ENCODE data around the gene NHLRC3.

Gene NHLRC3

GRCh38 chr13:39040206-39040605 is 1.9 kb downstream of the NHLRC3 start:
- H3K4me1 ChIP-seq (ENCODE audit: low read length) = peaks cover 31% of the 10 kb centered on the region
- no peak for TF ChIP-seq CTCF (IDR thresholded peaks at IDR 0.05; ENCODE audit: low read depth, low read length)
- TF ChIP-seq EZH2phosphoT487 (IDR thresholded peaks at IDR 0.05; ENCODE audit: low read depth) = no peak
- peaks cover 44% of the 10 kb centered on the region for H3K79me2 ChIP-seq (ENCODE audit: low read length)
- no peak overlapping the region for H3K27ac ChIP-seq (ENCODE audit: low read length)
- H3K9me3 ChIP-seq (ENCODE audit: insufficient read depth, low read length) = no peaks in the 10 kb centered on the region
- no peak overlapping the region for H3K4me2 ChIP-seq (ENCODE audit: low read length)
- H3K36me3 ChIP-seq (replicated peaks; ENCODE audit: low read depth, low read length) = peaks cover 13% of the 10 kb centered on the region
- no peak overlapping the region for H3K9ac ChIP-seq (ENCODE audit: low read length)
- no peak overlapping the region for H2AFZ ChIP-seq (ENCODE audit: low read depth, low read length)
- no peak overlapping the region for H3K4me3 ChIP-seq (ENCODE audit: low read length)
- H3K27me3 ChIP-seq (ENCODE audit: low read depth, low read length) = no peaks in the 10 kb centered on the region
- H4K20me1 ChIP-seq (ENCODE audit: insufficient read depth, low read length) = peaks cover 6% of the 10 kb centered on the region

DNA sequence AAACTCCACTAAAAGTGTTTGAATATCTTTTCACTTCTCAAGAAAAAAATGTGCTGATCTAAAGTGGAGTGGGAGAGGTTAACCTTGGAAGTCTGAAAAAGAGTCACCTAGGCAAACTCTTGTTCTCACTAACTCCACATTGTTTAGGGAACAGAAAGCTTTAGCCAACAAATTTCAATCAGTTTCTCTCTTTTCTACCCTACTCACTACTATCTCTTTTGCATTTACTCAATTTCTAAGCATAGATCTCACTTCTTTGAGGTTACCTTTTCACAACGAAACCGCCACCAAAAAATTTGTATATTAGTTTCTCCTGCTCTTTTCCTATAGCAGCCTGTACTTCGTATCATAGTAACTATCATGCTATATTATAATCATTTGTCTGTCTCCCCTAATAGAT is 6.3 kb downstream of the NHLRC3 start:
- H3K4me2 ChIP-seq (ENCODE audit: low read length) = peak overlapping the region; percentile 29
- peak overlapping the region; percentile 20; the same call in 1 of the 2 replicates for H3K27ac ChIP-seq (ENCODE audit: low read length)
- H3K9ac ChIP-seq (ENCODE audit: low read length) = no peak overlapping the region
- H3K9me3 ChIP-seq (ENCODE audit: insufficient read depth, low read length) = no peaks in the 10 kb centered on the region
- no peak overlapping the region for H2AFZ ChIP-seq (ENCODE audit: low read depth, low read length)
- no peaks in the 10 kb centered on the region; the same call in 1 of the 2 replicates for H4K20me1 ChIP-seq (ENCODE audit: insufficient read depth, low read length)
- H3K79me2 ChIP-seq (ENCODE audit: low read length) = peaks cover under 1% of the 10 kb centered on the region; the same call in 1 of the 2 replicates
- no peak for TF ChIP-seq CTCF (IDR thresholded peaks at IDR 0.05; ENCODE audit: low read depth, low read length)
- no peak for TF ChIP-seq EZH2phosphoT487 (IDR thresholded peaks at IDR 0.05; ENCODE audit: low read depth)
- peak overlapping the region; percentile 2; the same call in 1 of the 2 replicates for H3K4me3 ChIP-seq (ENCODE audit: low read length)
- peaks cover 24% of the 10 kb centered on the region for H3K4me1 ChIP-seq (ENCODE audit: low read length)
- peaks cover 19% of the 10 kb centered on the region for H3K36me3 ChIP-seq (replicated peaks; ENCODE audit: low read depth, low read length)
- H3K27me3 ChIP-seq (ENCODE audit: low read depth, low read length) = no peaks in the 10 kb centered on the region

DNA sequence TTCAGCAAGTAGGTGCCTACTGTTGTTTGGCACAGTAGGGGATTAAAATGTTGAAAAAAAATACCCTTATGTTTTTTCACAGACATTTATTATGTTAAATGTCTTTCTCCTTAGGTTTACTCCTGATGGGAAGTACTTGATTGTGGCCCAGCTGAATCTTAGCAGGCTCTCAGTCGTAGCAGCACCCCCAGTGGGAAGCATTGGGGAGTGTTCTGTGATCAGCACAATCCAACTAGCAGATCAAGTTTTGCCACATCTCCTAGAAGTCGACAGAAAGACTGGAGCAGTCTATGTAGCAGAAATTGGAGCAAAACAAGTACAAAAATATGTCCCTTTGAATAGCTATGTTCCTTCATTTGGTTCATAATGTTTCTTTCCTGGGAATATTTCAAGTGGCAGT is 9.3 kb downstream of the NHLRC3 start:
- Histone ChIP-seq H3K4me2 (ENCODE audit: low read length) (no peak overlapping the region), H3K36me3 (replicated peaks; ENCODE audit: low read depth, low read length) (peaks cover 18% of the 10 kb centered on the region), H3K9ac (ENCODE audit: low read length) (no peak overlapping the region), H4K20me1 (ENCODE audit: insufficient read depth, low read length) (no peaks in the 10 kb centered on the region; the same call in 1 of the 2 replicates), H3K27ac (ENCODE audit: low read length) (no peak overlapping the region), H3K4me1 (ENCODE audit: low read length) (peaks cover 17% of the 10 kb centered on the region), H3K27me3 (ENCODE audit: low read depth, low read length) (no peaks in the 10 kb centered on the region), H2AFZ (ENCODE audit: low read depth, low read length) (no peak overlapping the region), H3K9me3 (ENCODE audit: insufficient read depth, low read length) (no peaks in the 10 kb centered on the region), H3K4me3 (ENCODE audit: low read length) (no peak overlapping the region), H3K79me2 (ENCODE audit: low read length) (no peaks in the 10 kb centered on the region)
- TF ChIP-seq CTCF (IDR thresholded peaks at IDR 0.05; ENCODE audit: low read depth, low read length) (no peak), EZH2phosphoT487 (IDR thresholded peaks at IDR 0.05; ENCODE audit: low read depth) (no peak)

DNA sequence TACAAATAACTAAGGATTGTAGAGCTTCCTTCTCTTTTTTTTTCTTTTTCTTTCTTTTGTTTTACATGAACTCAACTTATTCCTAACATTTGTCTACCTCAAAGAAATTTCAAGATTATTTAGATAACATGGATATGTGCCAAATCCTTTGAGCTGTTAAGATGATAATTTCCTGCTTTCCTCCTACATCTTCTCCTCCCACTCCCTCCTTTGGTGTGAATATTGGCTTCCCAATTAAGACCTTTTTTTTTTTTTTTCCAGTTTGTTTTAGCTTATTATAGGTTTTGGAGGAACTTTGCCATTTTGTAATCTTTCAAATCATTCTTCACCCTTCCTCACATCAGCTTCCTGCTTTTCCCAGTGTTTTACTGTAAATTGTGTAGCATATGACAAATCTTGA is 10.6 kb downstream of the NHLRC3 start:
- H3K27me3 ChIP-seq (ENCODE audit: low read depth, low read length) = no peaks in the 10 kb centered on the region
- H3K36me3 ChIP-seq (replicated peaks; ENCODE audit: low read depth, low read length) = peaks cover 13% of the 10 kb centered on the region
- no peaks in the 10 kb centered on the region for H3K79me2 ChIP-seq (ENCODE audit: low read length)
- H2AFZ ChIP-seq (ENCODE audit: low read depth, low read length) = no peak overlapping the region
- no peaks in the 10 kb centered on the region; the same call in 1 of the 2 replicates for H4K20me1 ChIP-seq (ENCODE audit: insufficient read depth, low read length)
- H3K9me3 ChIP-seq (ENCODE audit: insufficient read depth, low read length) = no peaks in the 10 kb centered on the region
- no peak overlapping the region for H3K4me3 ChIP-seq (ENCODE audit: low read length)
- H3K9ac ChIP-seq (ENCODE audit: low read length) = no peak overlapping the region
- TF ChIP-seq CTCF (IDR thresholded peaks at IDR 0.05; ENCODE audit: low read depth, low read length) (no peak), EZH2phosphoT487 (IDR thresholded peaks at IDR 0.05; ENCODE audit: low read depth) (no peak)
- H3K27ac ChIP-seq (ENCODE audit: low read length) = no peak overlapping the region
- H3K4me1 ChIP-seq (ENCODE audit: low read length) = peaks cover 16% of the 10 kb centered on the region
- H3K4me2 ChIP-seq (ENCODE audit: low read length) = no peak overlapping the region
